DLD1 (cell line): ENCODE data around the gene GABRB2.

Source experiments
- in situ Hi-C: cut with HindIII; loops from 2 replicates; pipeline ENCODE4 v1.10.0; 2017; ENCODE audit warnings: low sequenced_read_pairs

GABRB2 gene

DNA sequence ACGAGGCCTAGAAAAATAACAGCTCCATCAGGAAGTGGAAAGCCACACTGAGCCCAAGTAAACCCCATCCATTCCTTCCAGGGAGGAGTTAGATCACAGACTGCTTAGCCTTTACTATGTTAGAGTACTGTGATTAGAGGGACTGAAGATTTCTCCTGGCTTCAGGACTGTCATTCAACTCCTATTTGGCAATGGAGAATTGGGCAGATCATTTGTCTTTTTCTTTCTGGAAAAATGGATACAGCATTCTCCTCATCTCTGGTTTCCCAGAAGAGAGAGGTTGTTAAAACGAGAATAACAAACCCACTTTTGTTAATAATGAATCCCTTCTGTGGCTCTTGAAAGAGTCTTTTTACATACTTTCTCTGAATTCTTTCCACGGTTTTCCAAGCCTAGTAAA lies 150.4 kb downstream of the GABRB2 start:
- in situ Hi-C loops = no loop called here

- in situ Hi-C loops = no loop called here
These were observed 154.8 kb downstream of the GABRB2 start for GRCh38 chr5:161391724-161392123.

- in situ Hi-C loops = no loop called here
These were observed 155.5 kb downstream of the GABRB2 start for GRCh38 chr5:161391016-161391415.

DNA sequence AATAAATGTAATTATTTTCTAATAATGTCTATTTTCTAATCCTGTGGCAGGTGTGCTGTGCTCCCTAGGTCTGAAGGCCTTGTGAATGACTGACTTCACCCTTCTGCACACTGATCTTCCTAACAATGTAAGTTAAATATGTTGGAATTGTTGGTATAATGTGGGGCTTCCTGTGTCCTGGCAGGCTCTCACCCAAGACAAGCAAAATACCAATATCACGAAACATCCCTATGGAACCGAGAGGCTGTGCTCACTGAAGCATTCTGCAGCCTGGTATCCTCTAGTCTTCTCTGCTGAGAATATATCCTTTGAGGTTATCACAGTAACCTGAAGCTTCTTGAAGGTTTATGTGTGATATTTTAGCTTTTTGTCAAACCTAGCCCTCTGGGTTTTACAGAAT lies 159.4 kb downstream of the GABRB2 start:
- in situ Hi-C loops = loop anchor here (5.0 kb wide), 1 partner anchor 60 kb away; no protein-coding TSS in a partner anchor

DNA sequence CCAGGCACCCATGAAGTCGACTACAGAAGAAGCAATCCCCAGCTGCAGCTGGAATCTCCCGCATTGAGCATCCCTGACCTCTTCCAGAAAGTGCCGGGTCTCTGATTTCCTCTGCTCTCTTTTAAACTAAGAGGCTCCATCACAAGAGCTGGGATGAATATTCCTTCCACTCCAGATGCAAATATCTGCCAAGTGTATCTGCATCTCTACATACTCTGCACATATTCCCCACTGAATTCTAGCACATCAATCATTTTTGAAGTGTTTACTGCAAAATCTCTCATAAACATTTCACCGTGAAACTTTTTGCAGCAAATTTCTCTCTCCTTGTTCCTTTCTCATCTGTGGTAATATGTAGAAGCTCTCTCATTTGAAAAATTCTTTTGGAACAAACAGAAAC lies 161.5 kb downstream of the GABRB2 start:
- in situ Hi-C loops = loop anchor here (5.0 kb wide), 1 partner anchor 58 kb away; no protein-coding TSS in a partner anchor

GRCh38 chr5:161382685-161383084 lies 163.8 kb downstream of the GABRB2 start:
- in situ Hi-C loops = no loop called here

GRCh38 chr5:161380486-161380885 lies 166.0 kb downstream of the GABRB2 start:
- in situ Hi-C loops = no loop called here

- in situ Hi-C loops = no loop called here
These were observed 167.8 kb downstream of the GABRB2 start for GRCh38 chr5:161378701-161379100.

DNA sequence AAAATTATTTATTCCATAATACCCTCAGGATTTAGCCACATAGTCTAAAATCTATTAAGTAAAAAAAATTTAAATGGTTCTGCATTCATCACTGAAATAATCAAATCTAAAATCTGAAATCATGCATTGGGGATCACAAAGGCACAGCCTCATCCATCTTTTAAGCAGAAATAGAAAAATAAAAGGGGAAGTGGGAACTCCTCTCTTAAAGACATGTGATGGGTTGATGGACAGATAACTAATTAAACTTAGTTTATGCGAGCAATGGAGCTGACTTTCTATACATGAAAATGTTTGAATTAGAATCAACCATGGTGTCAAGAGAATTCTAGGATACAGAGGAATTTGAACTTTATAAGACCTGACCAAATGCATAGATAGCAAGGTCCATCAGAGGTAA lies 170.5 kb downstream of the GABRB2 start:
- in situ Hi-C loops = no loop called here

GRCh38 chr5:161373345-161373707 lies 173.2 kb downstream of the GABRB2 start:
- in situ Hi-C loops = no loop called here

GRCh38 chr5:161372682-161373344 lies 173.7 kb downstream of the GABRB2 start:
- in situ Hi-C loops = no loop called here

GRCh38 chr5:161369022-161369421 lies 177.5 kb downstream of the GABRB2 start:
- in situ Hi-C loops = no loop called here

GRCh38 chr5:161358446-161358845 lies 188.1 kb downstream of the GABRB2 start:
- in situ Hi-C loops = no loop called here

GRCh38 chr5:161344234-161344633 lies 202.3 kb downstream of the GABRB2 start:
- in situ Hi-C loops = no loop called here

- in situ Hi-C loops = no loop called here
These were observed 203.6 kb downstream of the GABRB2 start for GRCh38 chr5:161342886-161343285.

GRCh38 chr5:161340012-161340411 lies 206.5 kb downstream of the GABRB2 start:
- in situ Hi-C loops = no loop called here

- in situ Hi-C loops = no loop called here
These were observed 213.2 kb downstream of the GABRB2 start for GRCh38 chr5:161333194-161333880.

- in situ Hi-C loops = no loop called here
These were observed 214.2 kb downstream of the GABRB2 start for GRCh38 chr5:161332343-161332742.

- in situ Hi-C loops = no loop called here
These were observed 232.5 kb downstream of the GABRB2 start for GRCh38 chr5:161314033-161314432.

DNA sequence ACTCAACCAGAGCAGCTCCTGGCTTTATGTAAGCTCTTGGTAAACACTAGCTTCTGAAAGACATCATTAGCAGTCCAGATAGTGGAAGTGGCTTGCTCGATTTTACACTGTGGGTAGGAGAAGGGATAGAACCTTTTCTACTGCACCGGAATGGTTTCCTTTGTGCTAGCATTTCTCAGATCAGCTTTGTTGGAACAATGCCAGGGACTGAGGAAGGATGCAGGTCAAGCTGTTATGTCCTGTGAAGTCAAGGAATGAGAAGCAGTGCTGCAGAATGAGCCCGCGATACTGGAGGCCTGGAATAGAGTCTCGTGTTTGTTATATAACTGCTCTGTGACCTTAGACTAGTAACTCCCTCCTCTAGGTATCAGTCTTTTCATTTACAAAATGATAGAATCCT lies 233.6 kb downstream of the GABRB2 start:
- in situ Hi-C loops = no loop called here

- in situ Hi-C loops = no loop called here
These were observed 234.6 kb downstream of the GABRB2 start for GRCh38 chr5:161311965-161312364.

DNA sequence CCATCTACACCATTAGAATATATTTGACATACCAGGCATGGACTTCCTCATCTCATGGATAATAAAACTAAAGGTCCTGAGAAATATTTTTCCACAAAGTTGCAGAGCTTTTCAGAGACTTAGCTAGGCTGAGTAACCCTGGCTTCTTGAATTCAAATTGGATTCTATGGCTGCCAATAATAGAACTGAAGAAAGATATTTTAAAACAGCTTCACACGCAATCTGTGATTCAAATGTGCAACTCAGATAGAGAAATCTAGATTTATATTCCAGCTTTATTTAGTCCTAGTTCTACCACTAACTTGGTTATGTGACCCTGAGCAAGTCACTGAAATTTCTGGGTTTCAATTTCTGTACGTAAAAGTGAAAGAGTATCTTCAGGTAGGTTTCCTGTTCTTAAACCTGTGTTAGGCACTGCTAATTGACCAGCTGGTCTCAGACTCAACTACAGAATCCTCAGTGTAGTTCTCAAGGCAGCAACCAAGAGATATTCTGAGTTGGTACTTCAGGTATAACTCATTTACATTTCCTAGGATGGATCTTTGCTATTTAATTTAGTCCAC lies 235.3 kb downstream of the GABRB2 start:
- in situ Hi-C loops = no loop called here
